ENCODE measurements around the gene ELF5.

Gene ELF5

DNA sequence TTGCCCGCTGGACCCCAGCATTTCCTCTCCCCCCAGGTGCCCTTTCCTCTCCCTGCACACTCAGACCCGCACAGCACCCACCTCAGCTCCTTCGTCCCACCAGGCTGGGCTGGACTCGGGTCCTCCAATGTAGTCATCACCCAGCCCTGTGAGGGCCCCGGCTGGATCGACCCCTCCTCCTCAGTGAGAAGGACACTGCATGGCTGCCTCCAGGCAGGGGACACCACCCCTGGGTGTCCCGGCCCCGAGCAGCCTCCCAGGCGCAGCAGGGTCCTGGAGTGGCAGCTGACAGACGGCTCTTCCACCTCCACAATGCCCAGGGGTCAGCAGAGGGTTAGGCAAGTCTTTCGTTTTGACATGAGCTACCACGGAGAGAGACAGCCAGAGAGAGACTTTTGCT is 11.1 kb upstream of the ELF5 start:
- no peak overlapping the region for H3K4me3 ChIP-seq (ENCODE audit: low read depth, low read length)
- no peak for DNase-seq (ENCODE audit: low read depth)

GRCh38 chr11:34523053-34523452 is 9.5 kb upstream of the ELF5 start:
- H3K4me3 ChIP-seq (ENCODE audit: low read depth, low read length): no peak overlapping the region
- DNase-seq (ENCODE audit: low read depth): no peak

GRCh38 chr11:34522188-34522587 is 8.6 kb upstream of the ELF5 start:
- no peak for DNase-seq (ENCODE audit: low read depth)
- H3K4me3 ChIP-seq (ENCODE audit: low read depth, low read length): no peak overlapping the region

DNA sequence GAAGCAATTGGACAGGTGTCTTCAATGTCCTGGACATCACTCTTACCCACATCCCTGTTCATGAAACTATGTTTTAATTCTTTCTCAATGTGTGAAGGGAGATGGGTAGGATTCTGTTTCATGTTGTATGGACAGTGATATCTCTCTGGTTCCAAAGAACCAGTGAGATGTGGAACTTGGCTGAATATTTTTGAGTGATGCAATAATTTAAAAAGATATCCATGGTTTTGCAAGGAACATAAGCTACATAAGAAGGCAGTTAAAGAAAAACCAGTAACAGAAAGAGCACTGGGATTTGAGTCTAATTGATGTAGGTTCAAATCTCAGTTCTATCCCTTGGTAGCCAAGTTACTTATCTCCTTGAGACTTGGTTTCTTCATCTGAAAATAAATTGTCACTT is 7.7 kb upstream of the ELF5 start:
- H3K4me3 ChIP-seq (ENCODE audit: low read depth, low read length): no peak overlapping the region
- no peak for DNase-seq (ENCODE audit: low read depth)

GRCh38 chr11:34519595-34520235 is 6.1 kb upstream of the ELF5 start:
- no peak overlapping the region for H3K4me3 ChIP-seq (ENCODE audit: low read depth, low read length)
- DNase-seq (ENCODE audit: low read depth): no peak

DNA sequence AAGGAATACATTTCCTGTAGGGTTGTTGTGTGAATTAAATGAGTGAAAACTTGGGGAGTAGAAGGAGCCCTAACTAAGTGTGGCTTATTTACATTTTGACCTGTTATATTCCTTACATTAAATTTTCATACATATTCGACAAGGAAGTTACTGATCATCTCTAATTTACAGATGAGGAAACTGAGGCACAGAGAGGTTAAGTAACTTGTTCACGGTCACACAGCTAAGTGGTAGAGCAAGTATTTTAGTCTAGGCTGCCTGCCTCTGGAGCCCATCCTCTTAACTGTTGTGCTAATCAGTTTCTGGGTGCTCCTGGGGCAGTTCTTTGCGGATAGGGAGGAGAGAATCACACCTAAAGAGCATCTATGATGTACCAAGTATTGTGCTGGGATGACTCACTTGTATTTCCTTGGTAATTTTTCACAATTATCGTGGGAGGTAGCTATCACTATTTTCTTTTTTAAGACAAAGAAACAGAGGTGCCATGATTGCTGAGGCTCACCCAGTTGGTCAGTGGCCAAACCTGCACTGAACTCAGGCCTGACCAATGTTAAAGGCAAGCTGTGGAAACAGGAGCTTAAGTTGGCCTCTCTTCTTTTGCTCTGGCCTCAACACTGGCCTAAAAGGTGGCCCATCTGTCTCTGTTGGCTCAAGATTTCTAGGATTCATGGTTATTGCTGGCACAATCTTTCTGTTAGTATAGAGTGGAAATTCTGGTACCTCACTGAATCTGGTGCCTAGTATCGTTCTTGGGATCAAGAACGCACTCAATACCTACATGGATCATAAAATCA is 2.9 kb upstream of the ELF5 start:
- no peak overlapping the region for H3K4me3 ChIP-seq (ENCODE audit: low read depth, low read length)
- DNase-seq (ENCODE audit: low read depth): no peak

GRCh38 chr11:34514597-34514996 is 1.0 kb upstream of the ELF5 start:
- H3K4me3 ChIP-seq (ENCODE audit: low read depth, low read length): no peak overlapping the region

DNA sequence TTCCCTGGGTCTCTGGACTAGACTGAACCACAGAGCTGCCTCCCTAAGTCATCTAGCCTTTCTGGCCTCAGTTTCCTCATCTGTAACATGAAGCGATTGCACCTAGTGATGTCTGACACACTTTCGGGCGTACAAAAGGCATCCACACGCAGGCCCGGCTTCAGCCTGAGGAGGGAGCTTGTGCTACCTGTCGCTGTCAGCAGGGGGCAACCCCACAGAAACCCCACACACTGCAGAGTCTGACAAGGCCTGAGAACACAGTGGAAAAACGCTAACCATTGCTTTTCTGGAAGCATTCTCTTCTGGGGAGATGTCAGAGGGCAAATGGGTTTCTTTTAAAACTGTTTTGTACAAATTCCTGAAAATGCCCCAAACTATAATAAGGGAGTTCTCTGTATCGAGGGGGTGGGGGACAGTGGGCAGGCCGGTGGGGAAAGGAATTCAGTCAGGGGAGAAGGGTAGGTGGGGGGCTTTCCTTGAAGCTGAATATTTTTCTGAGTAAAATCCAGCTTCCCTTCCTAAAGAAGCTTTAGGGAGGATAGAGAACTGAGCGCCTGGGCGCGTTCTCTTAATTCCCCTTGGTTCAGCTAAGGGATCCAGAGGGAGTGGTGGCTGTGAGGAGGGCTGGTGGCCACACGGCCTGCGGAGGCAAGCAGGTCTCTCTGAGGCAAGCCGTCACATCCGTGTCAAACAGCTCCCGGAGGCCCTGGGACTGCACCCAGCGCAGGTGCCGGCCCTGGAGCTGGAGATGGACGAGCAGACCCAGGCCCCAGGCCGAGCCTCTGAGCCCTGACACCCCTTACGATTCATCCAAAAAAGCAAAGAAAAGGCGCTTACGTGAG is 533 bp downstream of the ELF5 start:
- H3K4me3 ChIP-seq (ENCODE audit: low read depth, low read length): no peak overlapping the region

More at GRCh38 chr11:34514597-34514996, 1.0 kb upstream of the ELF5 start:
- DNase-seq (ENCODE audit: low read depth): no peak

GRCh38 chr11:34510673-34511072 is 2.9 kb downstream of the ELF5 start:
- H3K4me3 ChIP-seq (ENCODE audit: low read depth, low read length): no peak overlapping the region
- DNase-seq (ENCODE audit: low read depth): no peak

More for the DNA sequence above, 533 bp downstream of the ELF5 start:
- DNase-seq (ENCODE audit: low read depth): peak; percentile 4

- H3K4me3 ChIP-seq (ENCODE audit: low read depth, low read length): no peak overlapping the region
- no peak for DNase-seq (ENCODE audit: low read depth)
Observed at GRCh38 chr11:34510218-34510617, 3.4 kb downstream of the ELF5 start.

DNA sequence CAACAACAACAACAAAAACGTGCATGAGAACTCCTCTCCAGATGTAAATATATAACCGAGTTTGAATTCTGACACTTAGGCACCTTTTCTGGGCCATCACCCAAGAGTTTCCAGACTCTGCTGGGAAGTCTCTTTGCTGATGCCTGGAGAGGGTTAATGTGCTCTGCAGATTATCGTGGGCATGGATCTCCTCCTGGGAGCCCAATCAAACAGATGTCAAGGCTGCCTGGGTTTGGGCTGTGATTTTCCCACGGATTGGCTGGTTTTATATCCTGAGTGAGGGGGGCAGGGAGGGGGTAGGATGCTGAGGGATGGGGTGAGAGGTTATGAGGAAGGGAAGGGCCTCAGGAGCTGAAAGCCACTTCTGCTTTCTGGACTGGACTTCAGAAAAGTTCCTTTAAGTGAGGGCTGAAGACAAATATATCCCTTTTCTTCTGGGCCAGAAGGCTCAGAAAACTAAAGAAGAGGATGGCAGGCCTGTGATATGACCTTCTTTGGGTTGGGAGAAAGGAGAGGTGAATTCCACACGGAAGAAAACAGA is 4.2 kb downstream of the ELF5 start:
- no peak overlapping the region for H3K4me3 ChIP-seq (ENCODE audit: low read depth, low read length)
- DNase-seq (ENCODE audit: low read depth): no peak

DNA sequence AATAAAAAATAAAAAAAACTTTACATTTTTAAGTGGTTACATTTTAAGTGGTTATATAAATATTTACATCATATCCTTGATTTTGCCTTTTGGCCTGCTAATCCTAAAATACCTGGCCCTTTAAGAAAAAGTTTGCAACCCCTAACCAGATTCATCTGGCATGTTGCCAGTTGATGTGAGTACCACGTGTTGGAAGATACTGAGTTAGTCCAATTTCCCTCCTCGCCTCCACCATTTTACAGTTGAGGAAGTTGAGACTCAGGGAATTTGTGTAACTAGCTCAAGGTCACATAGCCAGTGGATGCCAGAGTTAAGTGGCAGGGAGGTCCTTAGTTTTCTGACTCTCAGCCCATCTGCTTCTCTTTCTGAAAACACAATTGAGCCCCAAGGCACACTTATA is 5.1 kb downstream of the ELF5 start:
- H3K4me3 ChIP-seq (ENCODE audit: low read depth, low read length): no peak overlapping the region
- no peak for DNase-seq (ENCODE audit: low read depth)

- DNase-seq (ENCODE audit: low read depth): no peak
Observed at GRCh38 chr11:34507610-34508009, 6.0 kb downstream of the ELF5 start.

DNA sequence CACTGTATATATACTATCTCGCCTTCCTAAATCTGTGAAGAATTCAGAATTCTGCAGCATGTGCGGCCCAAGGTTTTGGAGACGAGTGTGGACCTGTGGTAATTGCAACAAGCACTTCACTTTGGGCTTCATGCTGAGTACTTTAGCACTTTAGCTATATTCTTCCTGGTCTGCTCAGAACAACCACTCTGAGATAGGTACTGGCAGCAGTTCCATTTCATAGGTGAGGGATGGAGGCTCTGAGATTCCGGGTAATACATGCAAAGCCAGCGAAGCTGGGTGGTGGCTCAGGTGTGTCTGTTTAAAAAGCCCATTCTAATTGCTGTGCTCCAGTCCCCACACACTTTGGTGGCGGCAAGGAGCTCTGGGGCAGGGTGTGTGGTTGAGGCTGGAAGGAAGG is 6.4 kb downstream of the ELF5 start:
- no peak overlapping the region for H3K4me3 ChIP-seq (ENCODE audit: low read depth, low read length)
- DNase-seq (ENCODE audit: low read depth): no peak

More at GRCh38 chr11:34507610-34508009, 6.0 kb downstream of the ELF5 start:
- no peak overlapping the region for H3K4me3 ChIP-seq (ENCODE audit: low read depth, low read length)

- H3K4me3 ChIP-seq (ENCODE audit: low read depth, low read length): no peak overlapping the region
- no peak for DNase-seq (ENCODE audit: low read depth)
Observed at GRCh38 chr11:34505874-34506273, 7.7 kb downstream of the ELF5 start.

DNA sequence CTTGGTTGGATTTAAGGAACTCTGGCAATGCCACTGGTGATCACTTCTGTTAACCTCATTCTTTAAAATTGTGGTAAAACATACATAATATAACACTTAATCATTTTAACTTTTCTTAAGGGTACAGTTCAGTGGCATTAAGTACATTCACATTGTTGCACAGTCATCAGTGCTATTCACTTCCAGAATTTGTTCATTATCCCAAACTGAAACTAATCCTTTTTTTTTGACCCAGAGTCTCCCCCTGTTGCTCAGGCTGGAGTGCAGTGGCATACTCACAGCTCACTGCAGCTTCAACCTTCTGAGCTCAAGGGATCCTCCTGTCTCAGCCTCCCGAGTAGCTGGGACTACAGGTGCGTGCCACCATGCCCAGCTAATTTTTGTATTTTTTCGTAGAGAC is 10.6 kb downstream of the ELF5 start:
- no peak for DNase-seq (ENCODE audit: low read depth)
- H3K4me3 ChIP-seq (ENCODE audit: low read depth, low read length): no peak overlapping the region

- no peak for DNase-seq (ENCODE audit: low read depth)
Observed at GRCh38 chr11:34501949-34502348, 11.6 kb downstream of the ELF5 start.

GRCh38 chr11:34501500-34501899 is 12.1 kb downstream of the ELF5 start:
- H3K4me3 ChIP-seq (ENCODE audit: low read depth, low read length): no peak overlapping the region
- DNase-seq (ENCODE audit: low read depth): peak; percentile 65

More at GRCh38 chr11:34501949-34502348, 11.6 kb downstream of the ELF5 start:
- no peak overlapping the region for H3K4me3 ChIP-seq (ENCODE audit: low read depth, low read length)

DNA sequence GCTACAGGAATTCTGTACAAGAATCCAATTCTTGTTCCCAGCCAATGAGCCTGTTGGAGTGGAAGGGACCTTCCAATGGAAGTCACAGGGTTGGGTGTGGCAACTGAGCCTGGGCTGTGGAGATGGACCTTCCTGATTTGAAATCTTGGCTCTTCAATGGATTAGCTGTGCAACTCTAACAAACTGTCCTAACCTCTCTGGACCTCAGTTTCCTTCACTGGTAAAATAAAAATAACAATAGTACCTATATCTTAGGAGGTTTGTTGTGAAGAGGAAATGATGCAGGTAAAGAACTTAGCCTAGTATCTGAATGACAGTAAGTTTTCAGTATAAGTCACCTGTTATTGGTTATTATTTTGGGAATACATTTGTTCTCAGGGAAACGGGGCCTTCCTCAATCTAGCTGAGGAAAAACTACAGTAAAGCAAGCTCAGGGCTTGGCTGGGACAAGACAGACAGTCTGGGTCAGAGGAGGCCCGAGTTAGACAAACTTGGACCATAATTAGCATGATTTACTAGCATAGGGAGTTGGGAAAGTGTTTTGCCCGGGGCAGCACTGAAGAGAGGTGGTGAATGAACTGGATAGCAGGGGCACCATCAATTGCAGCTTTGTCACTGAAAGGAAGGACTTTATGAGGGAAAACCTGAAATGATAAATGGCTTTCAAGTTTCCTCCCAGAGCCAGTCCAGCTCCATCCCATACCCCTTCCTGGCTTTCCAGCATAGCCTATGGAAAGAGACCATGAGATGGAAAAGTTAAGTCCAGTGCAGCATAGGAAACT is 13.7 kb downstream of the ELF5 start:
- DNase-seq (ENCODE audit: low read depth): no peak
- H3K4me3 ChIP-seq (ENCODE audit: low read depth, low read length): no peak overlapping the region

Measured in skeletal muscle cell (primary cell).